Testis (tissue), 3 donors: ENCODE measurements around the gene PTPRN2. TPM values are rescaled to one million over a fixed set of nuclear protein-coding genes. Genes with fewer than 3 reads are reported as not detected.

Source experiments
- DNase-seq: peaks from one replicate; pipeline ENCODE4 v3.0.0-alpha.2; 2019
- H3K27ac ChIP-seq, 2 donors: fragments of 200-600 bp; sonication (generic); one replicate each; pipeline ENCODE4 v1.5.1; 2019
- H3K27me3 ChIP-seq: fragments of 200-600 bp; sonication (generic); one replicate; pipeline ENCODE4 v1.5.1; 2019
- H3K36me3 ChIP-seq: fragments of 200-600 bp; sonication (generic); one replicate; pipeline ENCODE4 v1.5.1; 2017; ENCODE audit warnings: low read depth; ENCODE audit errors: missing control alignments
- H3K4me1 ChIP-seq: fragments of 200-600 bp; sonication (generic); one replicate; pipeline ENCODE4 v1.5.1; 2019
- H3K4me3 ChIP-seq, 2 donors: fragments of 200-600 bp; sonication (generic); one replicate each; pipeline ENCODE4 v1.5.1; 2017 to 2019
- H3K9me3 ChIP-seq: fragments of 200-600 bp; sonication (generic); one replicate; pipeline ENCODE4 v1.5.1; 2017
- POLR2A ChIP-seq: fragments of 450-650 bp; IDR thresholded peaks from one replicate; pipeline ENCODE4 v1.6.1; 2017; ENCODE audit warnings: antibody characterized with exemption, mild to moderate bottlenecking, moderate library complexity
- WGBS, 2 donors: methylation state at CpG; one replicate each; pipeline ENCODE4 v1.1.5; 2018; 5-methylcytosine and 5-hydroxymethylcytosine counted together
- intact Hi-C: fragments of 100-400 bp; cut with DNase I; formaldehyde crosslinking; loops from one replicate; pipeline ENCODE4 v1.15.1; 2023; ENCODE audit warnings: low total_unique reads
- polyA plus RNA-seq: library from polyadenylated mRNA; stranded (reverse); fragments of 350-450 nt; fragmentation: Illumina TruSeq; extraction: RNeasy Lipid Tissue Mini Kit (QIAGEN cat#74804); gene quantifications from one replicate; pipeline ENCODE4 v1.2.3, GENCODE V29; 2014; ENCODE audit warnings: low read depth, low replicate concordance; ENCODE audit not compliant: insufficient read depth
- total RNA-seq, 2 donors: library from RNA; depleted of rRNA; stranded (reverse); fragments of >200 nt; gene quantifications; one replicate each; pipeline ENCODE4 v1.2.3, GENCODE V29; 2016
- TF ChIP-seq, protein P1 (sequence below), 3 experiments: fragments of 450-650 bp in 2 of 3; fragments of 200-600 bp in 1 of 3; sonication (generic) in 1 of 3; IDR thresholded peaks; one replicate each; pipeline ENCODE4 v1.5.1; 2016 to 2019; ENCODE audit warnings: antibody characterized with exemption in 3 of 3, mild to moderate bottlenecking in 2 of 3, moderate library complexity in 1 of 3

The PTPRN2 gene
- total and polyA plus RNA-seq, 3 donors from 2014 or later, result 9.3 to 10.8 (median 9.8) TPM

DNA sequence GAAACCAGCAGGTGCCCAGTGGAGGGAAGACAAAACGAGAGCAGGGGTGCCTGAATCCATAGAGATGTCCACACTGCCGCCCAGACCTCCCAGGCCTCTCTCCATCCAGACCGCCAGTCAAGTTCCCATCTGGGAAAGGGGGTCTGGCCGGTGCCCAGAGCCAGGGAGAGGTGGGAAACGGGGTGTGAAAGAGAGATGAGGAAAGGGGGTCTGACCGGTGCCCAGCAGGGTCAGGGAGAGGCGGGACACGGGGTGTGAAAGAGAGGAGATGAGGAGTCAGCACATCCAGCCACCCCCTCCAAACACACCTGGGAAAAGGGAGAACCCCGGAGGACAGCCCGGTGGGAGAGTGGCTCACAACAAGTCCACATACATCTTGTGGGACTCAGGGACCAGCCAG, 185.8 kb downstream of the PTPRN2 start:
- DNase-seq, result no peak
- no peaks in the 10 kb centered on the region for H3K36me3 ChIP-seq
- TF ChIP-seq POLR2A, result no peak
- TF ChIP-seq, protein P1, sequence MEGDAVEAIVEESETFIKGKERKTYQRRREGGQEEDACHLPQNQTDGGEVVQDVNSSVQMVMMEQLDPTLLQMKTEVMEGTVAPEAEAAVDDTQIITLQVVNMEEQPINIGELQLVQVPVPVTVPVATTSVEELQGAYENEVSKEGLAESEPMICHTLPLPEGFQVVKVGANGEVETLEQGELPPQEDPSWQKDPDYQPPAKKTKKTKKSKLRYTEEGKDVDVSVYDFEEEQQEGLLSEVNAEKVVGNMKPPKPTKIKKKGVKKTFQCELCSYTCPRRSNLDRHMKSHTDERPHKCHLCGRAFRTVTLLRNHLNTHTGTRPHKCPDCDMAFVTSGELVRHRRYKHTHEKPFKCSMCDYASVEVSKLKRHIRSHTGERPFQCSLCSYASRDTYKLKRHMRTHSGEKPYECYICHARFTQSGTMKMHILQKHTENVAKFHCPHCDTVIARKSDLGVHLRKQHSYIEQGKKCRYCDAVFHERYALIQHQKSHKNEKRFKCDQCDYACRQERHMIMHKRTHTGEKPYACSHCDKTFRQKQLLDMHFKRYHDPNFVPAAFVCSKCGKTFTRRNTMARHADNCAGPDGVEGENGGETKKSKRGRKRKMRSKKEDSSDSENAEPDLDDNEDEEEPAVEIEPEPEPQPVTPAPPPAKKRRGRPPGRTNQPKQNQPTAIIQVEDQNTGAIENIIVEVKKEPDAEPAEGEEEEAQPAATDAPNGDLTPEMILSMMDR (IDR thresholded peaks at IDR 0.05), result no peak
- H3K27me3 ChIP-seq, result no peaks in the 10 kb centered on the region
- H3K9me3 ChIP-seq, result no peaks in the 10 kb centered on the region
- no peaks in the 10 kb centered on the region for H3K4me1 ChIP-seq
- 82% methylated on average over 10 of the region's 10 CpGs for WGBS, 2 donors
- no peak overlapping the region for H3K27ac ChIP-seq
- intact Hi-C loops, result no loop called here
- no peak overlapping the region for H3K4me3 ChIP-seq

DNA sequence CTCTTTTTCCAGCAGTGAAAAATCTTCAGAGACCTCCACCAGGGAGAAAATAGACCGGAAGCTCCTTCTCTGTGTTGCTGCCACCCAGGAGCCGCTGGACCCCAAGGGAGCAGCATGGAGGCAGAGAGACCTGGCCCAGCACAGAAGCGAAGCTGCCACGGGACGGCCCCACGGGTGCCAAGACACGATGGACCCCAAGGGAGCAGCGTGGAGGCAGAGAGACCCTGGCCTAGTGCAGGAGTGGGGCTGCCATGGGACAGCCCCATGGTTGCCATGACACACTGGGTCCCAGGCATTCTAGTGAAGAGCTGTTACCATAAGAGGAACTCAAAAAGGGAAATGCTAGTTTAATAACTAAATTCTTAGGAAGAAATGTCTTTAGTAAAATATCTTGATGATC, 186.3 kb downstream of the PTPRN2 start:
- H3K36me3 ChIP-seq, result no peaks in the 10 kb centered on the region
- no peak for TF ChIP-seq POLR2A
- TF ChIP-seq, protein P1 (IDR thresholded peaks at IDR 0.05), result no peak
- no peaks in the 10 kb centered on the region for H3K27me3 ChIP-seq
- DNase-seq, result no peak
- intact Hi-C loops, result no loop called here
- H3K4me3 ChIP-seq, result no peak overlapping the region
- H3K27ac ChIP-seq, result no peak overlapping the region
- no peaks in the 10 kb centered on the region for H3K9me3 ChIP-seq
- H3K4me1 ChIP-seq, result no peaks in the 10 kb centered on the region
- WGBS, 2 donors, result 78 to 89% methylated on average over 8 of the region's 8 CpGs

DNA sequence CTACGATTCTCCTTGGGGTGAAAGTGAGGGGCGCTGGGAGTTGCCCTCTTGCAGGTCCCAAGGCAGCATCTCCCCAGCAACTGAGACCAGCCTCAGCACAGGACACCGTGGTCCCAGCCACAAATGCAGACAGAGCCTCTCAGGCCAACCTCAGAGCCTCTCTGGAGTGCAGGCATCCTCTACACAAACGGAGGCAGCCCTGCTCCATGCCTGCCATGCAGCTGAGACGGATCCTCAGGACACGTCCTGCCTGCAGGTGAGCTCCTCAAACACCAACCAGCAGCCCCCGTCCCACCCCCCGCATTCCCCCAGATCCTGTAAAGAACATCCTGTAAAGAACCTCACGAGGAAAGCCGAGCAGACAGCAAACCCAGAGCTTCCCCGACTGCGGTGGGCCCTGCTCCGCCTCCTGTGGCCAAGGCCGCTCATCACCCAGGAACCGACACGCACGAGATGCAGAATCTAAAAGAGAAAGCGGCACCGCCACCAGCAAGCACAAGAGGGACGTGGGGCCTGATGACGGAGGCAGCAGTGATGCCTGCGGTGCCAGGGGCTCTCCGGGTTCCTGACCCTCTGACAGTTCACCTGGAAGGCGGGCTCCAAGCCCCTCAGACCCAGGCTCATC, 186.9 kb downstream of the PTPRN2 start:
- no peaks in the 10 kb centered on the region for H3K36me3 ChIP-seq
- no peak for DNase-seq
- intact Hi-C loops, result no loop called here
- H3K27me3 ChIP-seq, result no peaks in the 10 kb centered on the region
- no peaks in the 10 kb centered on the region for H3K4me1 ChIP-seq
- H3K9me3 ChIP-seq, result no peaks in the 10 kb centered on the region
- WGBS, 2 donors, result 75 to 79% methylated on average over 22 to 24 of the region's 24 CpGs
- H3K4me3 ChIP-seq, result no peak overlapping the region
- TF ChIP-seq POLR2A, result no peak
- TF ChIP-seq, protein P1 (IDR thresholded peaks at IDR 0.05), result no peak
- H3K27ac ChIP-seq, result no peak overlapping the region

DNA sequence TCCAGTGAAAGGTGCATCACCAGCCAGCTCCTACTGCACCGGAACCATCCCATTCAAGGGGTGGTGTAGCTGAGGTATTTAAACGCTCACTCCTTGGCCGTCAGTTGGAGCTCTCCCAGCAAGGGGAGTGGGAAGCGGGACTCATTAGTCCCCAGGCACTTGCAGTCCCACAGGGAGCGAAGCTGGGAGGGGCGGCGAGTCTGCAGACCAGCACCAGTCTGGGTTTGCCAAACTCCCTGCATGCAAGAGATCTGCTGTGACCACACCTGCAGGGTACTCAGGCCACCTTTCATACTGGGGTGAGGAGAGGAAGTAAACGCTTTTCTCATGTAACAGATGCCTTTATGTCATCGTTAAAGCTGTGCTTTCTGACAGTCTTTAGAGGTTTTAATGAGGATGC, 187.9 kb downstream of the PTPRN2 start:
- Histone ChIP-seq H3K9me3 (no peaks in the 10 kb centered on the region), H3K27me3 (no peaks in the 10 kb centered on the region), H3K4me3 (no peak overlapping the region), H3K4me1 (no peaks in the 10 kb centered on the region), H3K36me3 (no peaks in the 10 kb centered on the region), H3K27ac (no peak overlapping the region)
- WGBS, 2 donors, result 72 to 82% methylated on average over 8 to 9 of the region's 9 CpGs
- DNase-seq, result no peak
- intact Hi-C loops, result no loop called here
- no peak for TF ChIP-seq POLR2A
- TF ChIP-seq, protein P1 (IDR thresholded peaks at IDR 0.05), result no peak

DNA sequence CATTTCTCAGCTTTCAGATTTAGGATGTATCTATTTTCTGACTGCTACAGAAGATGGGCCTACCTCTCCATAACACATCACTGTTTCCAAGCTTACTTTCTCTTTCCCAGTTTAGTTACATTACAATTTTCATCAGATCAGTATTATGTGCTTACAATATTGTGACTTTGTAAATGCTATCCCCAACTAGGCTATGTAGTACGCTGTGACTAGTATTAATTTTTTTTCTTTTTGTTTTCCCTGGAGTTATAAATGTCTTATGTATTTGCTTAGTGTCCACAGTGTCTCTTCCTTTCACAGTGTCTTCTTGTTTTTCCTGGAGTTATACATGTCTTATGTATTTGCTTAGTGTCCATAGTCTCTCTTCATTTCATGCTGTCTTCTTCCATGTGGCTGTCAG, 188.9 kb downstream of the PTPRN2 start:
- intact Hi-C loops, result no loop called here
- no peak overlapping the region for H3K4me3 ChIP-seq
- H3K27me3 ChIP-seq, result no peaks in the 10 kb centered on the region
- no peak for DNase-seq
- 97 to 100% methylated on average over 1 of the region's 1 CpG for WGBS, 2 donors
- H3K36me3 ChIP-seq, result no peaks in the 10 kb centered on the region
- H3K9me3 ChIP-seq, result no peaks in the 10 kb centered on the region
- TF ChIP-seq POLR2A, result no peak
- TF ChIP-seq, protein P1 (IDR thresholded peaks at IDR 0.05), result no peak
- no peak overlapping the region for H3K27ac ChIP-seq
- H3K4me1 ChIP-seq, result no peaks in the 10 kb centered on the region
